ENCODE measurements around the gene CDK16.

GRCh38 chrX:47239199-47239598 lies 20.7 kb downstream of the CDK16 start:
- TF ChIP-seq CTCF (conservative IDR thresholded peaks at IDR 0.05; ENCODE audit: low read length) = no peak
- no peak for TF ChIP-seq EZH2phosphoT487 (IDR thresholded peaks at IDR 0.05; ENCODE audit: borderline replicate concordance, low read depth, low read length)
